ENCODE data around the gene ZNF385A. TPM values are rescaled to one million over a fixed set of nuclear protein-coding genes. Genes with fewer than 3 reads are reported as not detected.
A peak's percentile ranks its signal among the peaks of the same experiment; 100 is the strongest.
"Not testable (repeated sequence)": the region's sequence is repeated elsewhere in the genome, so short reads cannot be mapped to it uniquely, and the experiment has no call there.

The ZNF385A gene
- total RNA-seq, 3 donors from 2014 or later (not counting 1 experiment from before 2014, with no cell fraction given), result 5.4 to 9.8 (median 8.9) TPM

GRCh38 chr12:54356951-54357356 is 27.6 kb downstream of the ZNF385A start:
- intact Hi-C loops (cut with micrococcal nuclease), result no loop called here
- ATAC-seq (no peak), DNase-seq (no peak)
- no peaks in the 10 kb centered on the region for H3K27me3 ChIP-seq (ENCODE audit: control insufficient read depth, insufficient read depth, low read length)
- no peaks in the 10 kb centered on the region for H3K9me3 ChIP-seq (ENCODE audit: control insufficient read depth, insufficient read depth, low read length)
- Mint-ChIP-seq H3K9me3 (no peaks in the 10 kb centered on the region), H3K27ac (peak overlapping the region in 1 of 2 donors; percentile 31), H3K4me1 (peaks cover 0 to 5% of the 10 kb centered on the region in 2 donors), H3K4me3 (no peak overlapping the region), H3K36me3 (no peaks in the 10 kb centered on the region), H3K27me3 (ENCODE audit: low read depth in 2 of 2) (no peaks in the 10 kb centered on the region)
- peaks cover 23% of the 10 kb centered on the region for H3K4me1 ChIP-seq (ENCODE audit: control insufficient read depth, insufficient read depth, low read length)
- TF ChIP-seq CTCF (IDR thresholded peaks at IDR 0.05), result no peak
- no peak overlapping the region for H3K4me3 ChIP-seq (ENCODE audit: low read length)
- no peak overlapping the region for H3K27ac ChIP-seq (ENCODE audit: low read length)
- 95% methylated on average over 4 of the region's 4 CpGs for WGBS (ENCODE audit: insufficient coverage)
- peaks cover 5% of the 10 kb centered on the region for H3K36me3 ChIP-seq (ENCODE audit: control insufficient read depth, insufficient read depth, low read length)

- Histone ChIP-seq H3K4me3 (ENCODE audit: low read length) (no peak overlapping the region), H3K36me3 (ENCODE audit: control insufficient read depth, insufficient read depth, low read length) (peaks cover 12% of the 10 kb centered on the region), H3K4me1 (ENCODE audit: control insufficient read depth, insufficient read depth, low read length) (peaks cover 26% of the 10 kb centered on the region), H3K9me3 (ENCODE audit: control insufficient read depth, insufficient read depth, low read length) (no peaks in the 10 kb centered on the region), H3K27ac (ENCODE audit: low read length) (no peak overlapping the region), H3K27me3 (ENCODE audit: control insufficient read depth, insufficient read depth, low read length) (no peaks in the 10 kb centered on the region)
- Mint-ChIP-seq H3K27me3 (ENCODE audit: low read depth in 2 of 2) (no peaks in the 10 kb centered on the region), H3K9me3 (no peaks in the 10 kb centered on the region), H3K27ac (peak overlapping the region in 1 of 2 donors; percentile 31), H3K4me3 (peak overlapping the region; percentile 52), H3K36me3 (no peaks in the 10 kb centered on the region), H3K4me1 (peaks cover 0 to 12% of the 10 kb centered on the region in 2 donors)
- DNase-seq, result no peak
- no peak for ATAC-seq
- intact Hi-C loops (cut with micrococcal nuclease), result no loop called here
- no peak for TF ChIP-seq CTCF (IDR thresholded peaks at IDR 0.05)
- WGBS (ENCODE audit: insufficient coverage), result 97% methylated on average over 3 of the region's 3 CpGs
Observed at GRCh38 chr12:54356228-54356627, 28.3 kb downstream of the ZNF385A start.

- ATAC-seq (no peak), DNase-seq (no peak)
- peak overlapping the region in 1 of 2 donors; percentile 31 for H3K27ac Mint-ChIP-seq
- Histone ChIP-seq H3K9me3 (ENCODE audit: control insufficient read depth, insufficient read depth, low read length) (no peaks in the 10 kb centered on the region), H3K4me1 (ENCODE audit: control insufficient read depth, insufficient read depth, low read length) (peaks cover 26% of the 10 kb centered on the region), H3K36me3 (ENCODE audit: control insufficient read depth, insufficient read depth, low read length) (peaks cover 21% of the 10 kb centered on the region), H3K27me3 (ENCODE audit: control insufficient read depth, insufficient read depth, low read length) (no peaks in the 10 kb centered on the region), H3K27ac (ENCODE audit: low read length) (no peak overlapping the region), H3K4me3 (ENCODE audit: low read length) (no peak overlapping the region)
- H3K9me3 Mint-ChIP-seq, result no peaks in the 10 kb centered on the region
- no peak for TF ChIP-seq CTCF (IDR thresholded peaks at IDR 0.05)
- no peaks in the 10 kb centered on the region for H3K27me3 Mint-ChIP-seq (ENCODE audit: low read depth in 2 of 2)
- H3K4me1 Mint-ChIP-seq, result peaks cover 0 to 8% of the 10 kb centered on the region in 2 donors
- peaks cover 7% of the 10 kb centered on the region for H3K36me3 Mint-ChIP-seq
- intact Hi-C loops (cut with micrococcal nuclease), result no loop called here
- 90% methylated on average over 6 of the region's 6 CpGs for WGBS (ENCODE audit: insufficient coverage)
- peak overlapping the region; percentile 52 for H3K4me3 Mint-ChIP-seq
Observed at GRCh38 chr12:54355104-54355815, 29.3 kb downstream of the ZNF385A start.

- H3K9me3 Mint-ChIP-seq; H3K4me3 Mint-ChIP-seq; H3K4me3 ChIP-seq (ENCODE audit: low read length); H3K27ac ChIP-seq (ENCODE audit: low read length); H3K27ac Mint-ChIP-seq; intact Hi-C loops (cut with micrococcal nuclease); H3K4me1 Mint-ChIP-seq; ATAC-seq; H3K27me3 ChIP-seq (ENCODE audit: control insufficient read depth, insufficient read depth, low read length); DNase-seq; H3K27me3 Mint-ChIP-seq (ENCODE audit: low read depth in 2 of 2); H3K9me3 ChIP-seq (ENCODE audit: control insufficient read depth, insufficient read depth, low read length): not testable (repeated sequence)
- H3K36me3 ChIP-seq (ENCODE audit: control insufficient read depth, insufficient read depth, low read length), result peaks cover 31% of the 10 kb centered on the region
- peaks cover 18% of the 10 kb centered on the region for H3K4me1 ChIP-seq (ENCODE audit: control insufficient read depth, insufficient read depth, low read length)
- WGBS (ENCODE audit: insufficient coverage), result 90% methylated on average over 6 of the region's 7 CpGs
- peaks cover 17% of the 10 kb centered on the region for H3K36me3 Mint-ChIP-seq
Observed at GRCh38 chr12:54354271-54354670, 30.3 kb downstream of the ZNF385A start.

All from natural killer cell (primary cell).